ENCODE measurements around the gene OSCAR.
A peak's percentile ranks its signal among the peaks of the same experiment; 100 is the strongest.
"Not testable (repeated sequence)": the region's sequence is repeated elsewhere in the genome, so short reads cannot be mapped to it uniquely, and the experiment has no call there.

OSCAR gene

GRCh38 chr19:54108496-54108895 lies 7.9 kb upstream of the OSCAR start:
- no peak for TF ChIP-seq CTCF (conservative IDR thresholded peaks at IDR 0.05; ENCODE audit: low read depth, low read length)
- DNase-seq (ENCODE audit: low read depth) = no peak
- no peak overlapping the region for H3K4me3 ChIP-seq (ENCODE audit: low read depth, low read length)

- DNase-seq (ENCODE audit: low read depth) = no peak
- H3K4me3 ChIP-seq (ENCODE audit: low read depth, low read length) = no peak overlapping the region
- no peak for TF ChIP-seq CTCF (conservative IDR thresholded peaks at IDR 0.05; ENCODE audit: low read depth, low read length)
Observed at GRCh38 chr19:54107876-54108490, 7.4 kb upstream of the OSCAR start.

GRCh38 chr19:54106716-54107115 lies 6.1 kb upstream of the OSCAR start:
- TF ChIP-seq CTCF (conservative IDR thresholded peaks at IDR 0.05; ENCODE audit: low read depth, low read length) = no peak
- H3K4me3 ChIP-seq (ENCODE audit: low read depth, low read length) = no peak overlapping the region
- no peak for DNase-seq (ENCODE audit: low read depth)

GRCh38 chr19:54105796-54106195 lies 5.2 kb upstream of the OSCAR start:
- no peak for TF ChIP-seq CTCF (conservative IDR thresholded peaks at IDR 0.05; ENCODE audit: low read depth, low read length)
- no peak for DNase-seq (ENCODE audit: low read depth)
- no peak overlapping the region for H3K4me3 ChIP-seq (ENCODE audit: low read depth, low read length)

GRCh38 chr19:54104998-54105715 lies 4.6 kb upstream of the OSCAR start:
- no peak for TF ChIP-seq CTCF (conservative IDR thresholded peaks at IDR 0.05; ENCODE audit: low read depth, low read length)
- no peak for DNase-seq (ENCODE audit: low read depth)
- H3K4me3 ChIP-seq (ENCODE audit: low read depth, low read length) = no peak overlapping the region

GRCh38 chr19:54102421-54103169 lies 2.0 kb upstream of the OSCAR start, which contains the start of gene NDUFA3:
Gene NDUFA3, plus strand, starts transcription at chr19:54102855. Its CDS starts 24 bp downstream, at chr19:54102879.
- peak within 1 kb of the TSS; percentile 99 for H3K4me3 ChIP-seq (ENCODE audit: low read depth, low read length)
- TF ChIP-seq CTCF (conservative IDR thresholded peaks at IDR 0.05; ENCODE audit: low read depth, low read length) = no peak
- DNase-seq (ENCODE audit: low read depth) = peak; percentile 99

- H3K4me3 ChIP-seq (ENCODE audit: low read depth, low read length); DNase-seq (ENCODE audit: low read depth): not testable (repeated sequence)
Observed at GRCh38 chr19:54099903-54100255, 724 bp downstream of the OSCAR start.

All from choroid plexus epithelial cell (primary cell).